PC-3 (cell line): ENCODE results near the gene PMF1.

Experiments
- EZH2 ChIP-seq: fragments of 300-600 bp; sonication (generic); IDR thresholded peaks from one replicate; pipeline ENCODE4 v1.6.1; 2017; ENCODE audit warnings: antibody characterized with exemption, mild to moderate bottlenecking, low read length; ENCODE audit not compliant: unreplicated experiment
- EZH2phosphoT487 ChIP-seq: fragments of 300-600 bp; sonication (generic); IDR thresholded peaks from 2 replicates; pipeline ENCODE4 v1.6.1; 2018; ENCODE audit warnings: mild to moderate bottlenecking, antibody characterized with exemption, low read length, borderline replicate concordance
- TF ChIP-seq, protein P1 (sequence below): fragments of 300-600 bp; sonication (generic); conservative IDR thresholded peaks from 2 replicates; pipeline ENCODE4 v1.5.1; 2017; ENCODE audit warnings: antibody characterized with exemption, low read depth, mild to moderate bottlenecking, low read length

- TF ChIP-seq EZH2, result no peak
- TF ChIP-seq, protein P1, sequence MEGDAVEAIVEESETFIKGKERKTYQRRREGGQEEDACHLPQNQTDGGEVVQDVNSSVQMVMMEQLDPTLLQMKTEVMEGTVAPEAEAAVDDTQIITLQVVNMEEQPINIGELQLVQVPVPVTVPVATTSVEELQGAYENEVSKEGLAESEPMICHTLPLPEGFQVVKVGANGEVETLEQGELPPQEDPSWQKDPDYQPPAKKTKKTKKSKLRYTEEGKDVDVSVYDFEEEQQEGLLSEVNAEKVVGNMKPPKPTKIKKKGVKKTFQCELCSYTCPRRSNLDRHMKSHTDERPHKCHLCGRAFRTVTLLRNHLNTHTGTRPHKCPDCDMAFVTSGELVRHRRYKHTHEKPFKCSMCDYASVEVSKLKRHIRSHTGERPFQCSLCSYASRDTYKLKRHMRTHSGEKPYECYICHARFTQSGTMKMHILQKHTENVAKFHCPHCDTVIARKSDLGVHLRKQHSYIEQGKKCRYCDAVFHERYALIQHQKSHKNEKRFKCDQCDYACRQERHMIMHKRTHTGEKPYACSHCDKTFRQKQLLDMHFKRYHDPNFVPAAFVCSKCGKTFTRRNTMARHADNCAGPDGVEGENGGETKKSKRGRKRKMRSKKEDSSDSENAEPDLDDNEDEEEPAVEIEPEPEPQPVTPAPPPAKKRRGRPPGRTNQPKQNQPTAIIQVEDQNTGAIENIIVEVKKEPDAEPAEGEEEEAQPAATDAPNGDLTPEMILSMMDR, result no peak
- no peak for TF ChIP-seq EZH2phosphoT487
These were observed 677 bp upstream of the PMF1 start for GRCh38 chr1:156212130-156212529.
